Measurements from ENCODE around the gene FCER1G. TPM values are rescaled to one million over a fixed set of nuclear protein-coding genes. Genes with fewer than 3 reads are reported as not detected.

The FCER1G gene
- total RNA-seq, 1 donor from 2014 or later, result 4.3 TPM

- Mint-ChIP-seq H3K36me3 (ENCODE audit: low read depth, unreplicated experiment) (peaks cover 31% of the 10 kb centered on the region), H3K27me3 (ENCODE audit: unreplicated experiment) (peaks cover 14% of the 10 kb centered on the region), H3K4me3 (ENCODE audit: unreplicated experiment) (peak overlapping the region; percentile 99), H3K4me1 (ENCODE audit: unreplicated experiment) (peaks cover 25% of the 10 kb centered on the region), H3K27ac (ENCODE audit: unreplicated experiment) (peak overlapping the region; percentile 50), H3K9me3 (ENCODE audit: unreplicated experiment) (no peaks in the 10 kb centered on the region)
- DNase-seq (ENCODE audit: low spot score), result no peak
- TF ChIP-seq CTCF (IDR thresholded peaks at IDR 0.05; ENCODE audit: unreplicated experiment), result no peak
These were observed 37.2 kb upstream of the FCER1G start for GRCh38 chr1:161177936-161178244.

GRCh38 chr1:161179698-161180097 is 35.4 kb upstream of the FCER1G start:
- H3K27ac Mint-ChIP-seq (ENCODE audit: unreplicated experiment), result no peak overlapping the region
- H3K4me3 Mint-ChIP-seq (ENCODE audit: unreplicated experiment), result no peak overlapping the region
- no peak for TF ChIP-seq CTCF (IDR thresholded peaks at IDR 0.05; ENCODE audit: unreplicated experiment)
- DNase-seq (ENCODE audit: low spot score), result no peak
- H3K9me3 Mint-ChIP-seq (ENCODE audit: unreplicated experiment), result no peaks in the 10 kb centered on the region
- peaks cover 14% of the 10 kb centered on the region for H3K27me3 Mint-ChIP-seq (ENCODE audit: unreplicated experiment)
- H3K4me1 Mint-ChIP-seq (ENCODE audit: unreplicated experiment), result peaks cover 30% of the 10 kb centered on the region
- H3K36me3 Mint-ChIP-seq (ENCODE audit: low read depth, unreplicated experiment), result peaks cover 18% of the 10 kb centered on the region

GRCh38 chr1:161180639-161181038 is 34.5 kb upstream of the FCER1G start:
- no peak for DNase-seq (ENCODE audit: low spot score)
- H3K27me3 Mint-ChIP-seq (ENCODE audit: unreplicated experiment), result peaks cover 12% of the 10 kb centered on the region
- TF ChIP-seq CTCF (IDR thresholded peaks at IDR 0.05; ENCODE audit: unreplicated experiment), result no peak
- H3K4me3 Mint-ChIP-seq (ENCODE audit: unreplicated experiment), result no peak overlapping the region
- H3K4me1 Mint-ChIP-seq (ENCODE audit: unreplicated experiment), result peaks cover 35% of the 10 kb centered on the region
- H3K36me3 Mint-ChIP-seq (ENCODE audit: low read depth, unreplicated experiment), result peaks cover 11% of the 10 kb centered on the region
- no peak overlapping the region for H3K27ac Mint-ChIP-seq (ENCODE audit: unreplicated experiment)
- H3K9me3 Mint-ChIP-seq (ENCODE audit: unreplicated experiment), result no peaks in the 10 kb centered on the region

GRCh38 chr1:161182214-161182613 is 32.9 kb upstream of the FCER1G start:
- H3K9me3 Mint-ChIP-seq (ENCODE audit: unreplicated experiment), result no peaks in the 10 kb centered on the region
- H3K36me3 Mint-ChIP-seq (ENCODE audit: low read depth, unreplicated experiment), result no peaks in the 10 kb centered on the region
- H3K4me1 Mint-ChIP-seq (ENCODE audit: unreplicated experiment), result peaks cover 36% of the 10 kb centered on the region
- H3K27ac Mint-ChIP-seq (ENCODE audit: unreplicated experiment), result no peak overlapping the region
- peaks cover 2% of the 10 kb centered on the region for H3K27me3 Mint-ChIP-seq (ENCODE audit: unreplicated experiment)
- no peak overlapping the region for H3K4me3 Mint-ChIP-seq (ENCODE audit: unreplicated experiment)
- DNase-seq (ENCODE audit: low spot score), result no peak
- no peak for TF ChIP-seq CTCF (IDR thresholded peaks at IDR 0.05; ENCODE audit: unreplicated experiment)

- H3K4me1 Mint-ChIP-seq (ENCODE audit: unreplicated experiment), result peaks cover 45% of the 10 kb centered on the region
- H3K9me3 Mint-ChIP-seq (ENCODE audit: unreplicated experiment), result no peaks in the 10 kb centered on the region
- H3K27ac Mint-ChIP-seq (ENCODE audit: unreplicated experiment), result peak overlapping the region; percentile 12
- no peak for DNase-seq (ENCODE audit: low spot score)
- H3K4me3 Mint-ChIP-seq (ENCODE audit: unreplicated experiment), result peak overlapping the region; percentile 5
- no peaks in the 10 kb centered on the region for H3K36me3 Mint-ChIP-seq (ENCODE audit: low read depth, unreplicated experiment)
- H3K27me3 Mint-ChIP-seq (ENCODE audit: unreplicated experiment), result peaks cover 2% of the 10 kb centered on the region
- no peak for TF ChIP-seq CTCF (IDR thresholded peaks at IDR 0.05; ENCODE audit: unreplicated experiment)
These were observed 29.8 kb upstream of the FCER1G start for GRCh38 chr1:161185282-161185682.
